Measurements from ENCODE around the gene RFESD. TPM values are rescaled to one million over a fixed set of nuclear protein-coding genes. Genes with fewer than 3 reads are reported as not detected.

Gene RFESD
- total RNA-seq, 4 donors from 2014 or later: 0.88 to 1.6 (median 1.2) TPM

- no peak for TF ChIP-seq CTCF (IDR thresholded peaks at IDR 0.05)
- DNase-seq (ENCODE audit: low spot score) (no peak), ATAC-seq (ENCODE audit: low FRiP score) (no peak)
These were observed 35.2 kb upstream of the RFESD start for GRCh38 chr5:95611396-95611795.

GRCh38 chr5:95613514-95613913, 33.1 kb upstream of the RFESD start:
- ATAC-seq (ENCODE audit: low FRiP score): no peak
- DNase-seq (ENCODE audit: low spot score): no peak
- TF ChIP-seq CTCF (IDR thresholded peaks at IDR 0.05): no peak

GRCh38 chr5:95615164-95615467, 31.5 kb upstream of the RFESD start:
- no peak for ATAC-seq (ENCODE audit: low FRiP score)
- TF ChIP-seq CTCF (IDR thresholded peaks at IDR 0.05): no peak
- no peak for DNase-seq (ENCODE audit: low spot score)

GRCh38 chr5:95617057-95617456, 29.5 kb upstream of the RFESD start:
- no peak for DNase-seq (ENCODE audit: low spot score)
- no peak for TF ChIP-seq CTCF (IDR thresholded peaks at IDR 0.05)

GRCh38 chr5:95619096-95619495, 27.5 kb upstream of the RFESD start:
- ATAC-seq (ENCODE audit: low FRiP score): no peak
- no peak for DNase-seq (ENCODE audit: low spot score)
- no peak for TF ChIP-seq CTCF (IDR thresholded peaks at IDR 0.05)

More at GRCh38 chr5:95617057-95617456, 29.5 kb upstream of the RFESD start:
- no peak for ATAC-seq (ENCODE audit: low FRiP score)

- no peak for ATAC-seq (ENCODE audit: low FRiP score)
- no peak for DNase-seq (ENCODE audit: low spot score)
- TF ChIP-seq CTCF (IDR thresholded peaks at IDR 0.05): no peak
These were observed 27.0 kb upstream of the RFESD start for GRCh38 chr5:95619514-95620029.

- ATAC-seq (ENCODE audit: low FRiP score) (peak; percentile 52), DNase-seq (ENCODE audit: low spot score) (no peak)
- TF ChIP-seq CTCF (IDR thresholded peaks at IDR 0.05): no peak
These were observed 26.3 kb upstream of the RFESD start, which contains the start of gene GPR150 for GRCh38 chr5:95620030-95620869. Gene GPR150, plus strand, starts transcription at chr5:95620087. Its CDS starts 189 bp downstream, at chr5:95620276.
